Calu3 (cell line): Measurements from ENCODE around the gene RAP1GAP2. TPM values are rescaled to one million over a fixed set of nuclear protein-coding genes. Genes with fewer than 3 reads are reported as not detected.

Experiments
- BruUV-seq: library from RNA; stranded (reverse); fragments of 400-500 nt; replicated peaks from 2 replicates; lab custom pipeline; 2021; lab: Mats Ljungman, UMichigan
- CTCF ChIA-PET: fragments of 300-600 bp; sonication (Branson Sonifier 250); formaldehyde crosslinking; loops from one replicate; lab custom pipeline; 2022; ENCODE audit warnings: antibody characterized with exemption; lab: Charles Lee
- DNase-seq: peaks from one replicate; pipeline ENCODE4 v3.0.0; 2022
- H3K27ac Mint-ChIP-seq: one replicate; pipeline ENCODE4 v1.8.0; 2022; ENCODE audit warnings: mixed read lengths; ENCODE audit not compliant: unreplicated experiment
- H3K27me3 Mint-ChIP-seq: one replicate; pipeline ENCODE4 v1.8.0; 2022; ENCODE audit warnings: mixed read lengths; ENCODE audit not compliant: unreplicated experiment
- H3K36me3 Mint-ChIP-seq: one replicate; pipeline ENCODE4 v1.8.0; 2022; ENCODE audit warnings: mild to moderate bottlenecking, moderate library complexity, mixed read lengths; ENCODE audit not compliant: insufficient read depth, unreplicated experiment
- H3K4me1 Mint-ChIP-seq: one replicate; pipeline ENCODE4 v1.8.0; 2022; ENCODE audit warnings: mild to moderate bottlenecking, low read depth, mixed read lengths; ENCODE audit not compliant: unreplicated experiment
- H3K4me3 Mint-ChIP-seq: one replicate; pipeline ENCODE4 v1.8.0; 2022; ENCODE audit warnings: mild to moderate bottlenecking, low read depth, moderate library complexity, mixed read lengths; ENCODE audit not compliant: unreplicated experiment
- H3K9me3 Mint-ChIP-seq: one replicate; pipeline ENCODE4 v1.8.0; 2022; ENCODE audit warnings: low read depth, mixed read lengths; ENCODE audit not compliant: unreplicated experiment
- CTCF ChIP-seq: fragments of 200-600 bp; IDR thresholded peaks from one replicate; pipeline ENCODE4 v1.8.0; 2022; ENCODE audit warnings: antibody characterized with exemption; ENCODE audit not compliant: unreplicated experiment
- intact Hi-C: fragments of 100-400 bp; cut with micrococcal nuclease; formaldehyde crosslinking; loops from one replicate; pipeline ENCODE4 v1.10.0; 2022; ENCODE audit not compliant: unreplicated experiment
- total RNA-seq: library from RNA; stranded (reverse); gene quantifications from 2 replicates; pipeline ENCODE4 v1.2.3, GENCODE V29; 2022

RAP1GAP2 gene
- total RNA-seq, 1 experiment from 2014 or later, result 38.4 TPM

- H3K36me3 Mint-ChIP-seq, result peaks cover 18% of the 10 kb centered on the region
- H3K4me3 Mint-ChIP-seq, result peak overlapping the region; percentile 57
- no peaks in the 10 kb centered on the region for H3K4me1 Mint-ChIP-seq
- DNase-seq, result peak; percentile 16
- intact Hi-C loops, result no loop called here
- no peaks in the 10 kb centered on the region for H3K9me3 Mint-ChIP-seq
- H3K27me3 Mint-ChIP-seq, result no peaks in the 10 kb centered on the region
- BruUV-seq, result no TSS peak
- CTCF ChIA-PET, result interaction anchor here (0.7 kb wide), 1 partner anchor 728 kb away, joined by 3 read pairs; no protein-coding TSS in a partner anchor
- peak overlapping the region; percentile 61 for H3K27ac Mint-ChIP-seq
- no peak for TF ChIP-seq CTCF
These were observed 143.6 kb downstream of the RAP1GAP2 start for GRCh38 chr17:2939714-2940351.

GRCh38 chr17:2940352-2940751, 144.1 kb downstream of the RAP1GAP2 start:
- peak overlapping the region; percentile 57 for H3K4me3 Mint-ChIP-seq
- H3K27me3 Mint-ChIP-seq, result no peaks in the 10 kb centered on the region
- BruUV-seq, result no TSS peak
- CTCF ChIA-PET, result no interaction called here
- H3K36me3 Mint-ChIP-seq, result peaks cover 18% of the 10 kb centered on the region
- intact Hi-C loops, result no loop called here
- TF ChIP-seq CTCF, result no peak
- H3K4me1 Mint-ChIP-seq, result no peaks in the 10 kb centered on the region
- H3K9me3 Mint-ChIP-seq, result no peaks in the 10 kb centered on the region
- H3K27ac Mint-ChIP-seq, result peak overlapping the region; percentile 34
- DNase-seq, result peak; percentile 17

GRCh38 chr17:2943981-2944380, 147.7 kb downstream of the RAP1GAP2 start:
- no peak for DNase-seq
- peaks cover 17% of the 10 kb centered on the region for H3K36me3 Mint-ChIP-seq
- no TSS peak for BruUV-seq
- H3K9me3 Mint-ChIP-seq, result no peaks in the 10 kb centered on the region
- intact Hi-C loops, result no loop called here
- CTCF ChIA-PET, result no interaction called here
- H3K4me3 Mint-ChIP-seq, result no peak overlapping the region
- no peak for TF ChIP-seq CTCF
- no peaks in the 10 kb centered on the region for H3K27me3 Mint-ChIP-seq
- no peak overlapping the region for H3K27ac Mint-ChIP-seq
- no peaks in the 10 kb centered on the region for H3K4me1 Mint-ChIP-seq

GRCh38 chr17:2945299-2945698, 149.1 kb downstream of the RAP1GAP2 start:
- TF ChIP-seq CTCF, result no peak
- no peak for DNase-seq
- BruUV-seq, result no TSS peak
- Mint-ChIP-seq H3K27me3 (no peaks in the 10 kb centered on the region), H3K36me3 (peaks cover 4% of the 10 kb centered on the region), H3K27ac (no peak overlapping the region), H3K9me3 (no peaks in the 10 kb centered on the region), H3K4me3 (no peak overlapping the region), H3K4me1 (peaks cover 7% of the 10 kb centered on the region)
- intact Hi-C loops, result no loop called here
- CTCF ChIA-PET, result no interaction called here
